ENCODE measurements around the gene GPR179.

The GPR179 gene

GRCh38 chr17:38353086-38353604, 9.4 kb upstream of the GPR179 start:
- peak; percentile 7 for DNase-seq (ENCODE audit: low read depth)
- H3K4me3 ChIP-seq (replicated peaks; ENCODE audit: low read depth, low read length) = peak overlapping the region; percentile 71
- TF ChIP-seq, protein P1, sequence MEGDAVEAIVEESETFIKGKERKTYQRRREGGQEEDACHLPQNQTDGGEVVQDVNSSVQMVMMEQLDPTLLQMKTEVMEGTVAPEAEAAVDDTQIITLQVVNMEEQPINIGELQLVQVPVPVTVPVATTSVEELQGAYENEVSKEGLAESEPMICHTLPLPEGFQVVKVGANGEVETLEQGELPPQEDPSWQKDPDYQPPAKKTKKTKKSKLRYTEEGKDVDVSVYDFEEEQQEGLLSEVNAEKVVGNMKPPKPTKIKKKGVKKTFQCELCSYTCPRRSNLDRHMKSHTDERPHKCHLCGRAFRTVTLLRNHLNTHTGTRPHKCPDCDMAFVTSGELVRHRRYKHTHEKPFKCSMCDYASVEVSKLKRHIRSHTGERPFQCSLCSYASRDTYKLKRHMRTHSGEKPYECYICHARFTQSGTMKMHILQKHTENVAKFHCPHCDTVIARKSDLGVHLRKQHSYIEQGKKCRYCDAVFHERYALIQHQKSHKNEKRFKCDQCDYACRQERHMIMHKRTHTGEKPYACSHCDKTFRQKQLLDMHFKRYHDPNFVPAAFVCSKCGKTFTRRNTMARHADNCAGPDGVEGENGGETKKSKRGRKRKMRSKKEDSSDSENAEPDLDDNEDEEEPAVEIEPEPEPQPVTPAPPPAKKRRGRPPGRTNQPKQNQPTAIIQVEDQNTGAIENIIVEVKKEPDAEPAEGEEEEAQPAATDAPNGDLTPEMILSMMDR (IDR thresholded peaks at IDR 0.05; ENCODE audit: low read length, missing control alignments) = no peak

DNA sequence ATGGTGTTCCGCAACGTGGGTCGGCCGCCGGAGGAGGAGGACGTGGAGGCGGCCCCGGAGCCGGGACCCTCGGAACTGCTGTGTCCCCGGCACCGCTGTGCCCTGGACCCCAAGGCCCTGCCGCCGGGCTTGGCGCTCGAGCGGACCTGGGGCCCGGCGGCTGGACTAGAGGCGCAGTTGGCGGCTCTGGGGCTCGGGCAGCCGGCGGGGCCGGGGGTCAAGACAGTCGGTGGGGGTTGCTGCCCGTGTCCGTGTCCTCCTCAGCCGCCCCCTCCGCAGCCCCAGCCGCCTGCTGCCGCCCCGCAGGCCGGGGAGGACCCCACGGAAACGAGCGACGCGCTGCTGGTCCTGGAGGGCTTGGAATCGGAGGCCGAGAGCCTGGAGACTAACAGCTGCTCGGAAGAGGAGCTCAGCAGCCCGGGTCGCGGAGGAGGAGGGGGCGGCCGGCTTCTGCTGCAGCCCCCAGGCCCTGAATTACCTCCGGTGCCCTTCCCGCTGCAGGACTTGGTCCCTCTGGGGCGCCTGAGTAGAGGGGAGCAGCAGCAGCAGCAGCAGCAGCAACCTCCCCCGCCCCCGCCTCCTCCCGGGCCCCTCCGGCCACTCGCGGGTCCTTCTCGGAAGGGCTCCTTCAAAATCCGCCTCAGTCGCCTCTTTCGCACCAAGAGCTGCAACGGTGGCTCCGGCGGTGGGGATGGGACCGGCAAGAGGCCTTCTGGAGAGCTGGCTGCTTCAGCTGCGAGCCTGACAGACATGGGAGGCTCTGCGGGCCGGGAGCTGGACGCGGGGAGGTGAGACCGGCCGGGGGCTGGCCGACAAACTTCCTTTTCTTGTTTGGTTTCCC, 8.7 kb upstream of the GPR179 start:
- peak overlapping the region; percentile 71 for H3K4me3 ChIP-seq (replicated peaks; ENCODE audit: low read depth, low read length)
- TF ChIP-seq, protein P1 (IDR thresholded peaks at IDR 0.05; ENCODE audit: low read length, missing control alignments) = no peak
- DNase-seq (ENCODE audit: low read depth) = peak; percentile 22

- TF ChIP-seq, protein P1 (IDR thresholded peaks at IDR 0.05; ENCODE audit: low read length, missing control alignments) = no peak
- DNase-seq (ENCODE audit: low read depth) = peak; percentile 91
- H3K4me3 ChIP-seq (replicated peaks; ENCODE audit: low read depth, low read length) = peak within 1 kb of the TSS; percentile 71
Measured at GRCh38 chr17:38351412-38352222, 7.9 kb upstream of the GPR179 start, which contains the start of gene SOCS7. TSS of gene SOCS7 (plus strand) at chr17:38351844. CDS start at chr17:38352053, 209 bp downstream.

- no peak for DNase-seq (ENCODE audit: low read depth)
- H3K4me3 ChIP-seq (replicated peaks; ENCODE audit: low read depth, low read length) = no peak overlapping the region
- TF ChIP-seq, protein P1 (IDR thresholded peaks at IDR 0.05; ENCODE audit: low read length, missing control alignments) = no peak
Measured at GRCh38 chr17:38350035-38350434, 6.3 kb upstream of the GPR179 start.

GRCh38 chr17:38349097-38349730, 5.5 kb upstream of the GPR179 start:
- no peak overlapping the region for H3K4me3 ChIP-seq (replicated peaks; ENCODE audit: low read depth, low read length)
- TF ChIP-seq, protein P1 (IDR thresholded peaks at IDR 0.05; ENCODE audit: low read length, missing control alignments) = peak; percentile 99
- DNase-seq (ENCODE audit: low read depth) = peak; percentile 87

DNA sequence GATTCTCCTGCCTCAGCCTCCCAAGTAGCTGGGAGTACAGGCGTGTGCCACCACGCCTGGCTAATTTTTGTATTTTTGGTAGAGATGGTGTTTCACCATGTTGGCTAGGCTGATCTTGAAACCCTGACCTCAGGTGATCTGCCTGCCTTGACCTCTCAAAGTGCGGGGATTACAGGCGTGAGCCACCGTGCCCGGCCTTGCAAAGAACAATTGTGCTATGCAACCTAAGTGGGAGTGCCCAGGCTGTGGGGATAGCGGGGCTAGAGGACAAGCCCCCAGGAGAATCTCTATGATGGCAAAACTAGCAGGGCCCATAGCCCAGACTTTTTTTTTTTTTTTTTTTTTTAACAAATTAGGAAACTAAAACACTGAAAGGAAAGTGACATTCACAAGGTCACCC, 2.0 kb upstream of the GPR179 start:
- DNase-seq (ENCODE audit: low read depth) = no peak
- H3K4me3 ChIP-seq (replicated peaks; ENCODE audit: low read depth, low read length) = no peak overlapping the region
- TF ChIP-seq, protein P1 (IDR thresholded peaks at IDR 0.05; ENCODE audit: low read length, missing control alignments) = no peak

Data from fibroblast of pulmonary artery (primary cell).